Fibroblast of pulmonary artery (primary cell): Measurements from ENCODE around the gene SMIM7.
A peak's percentile ranks its signal among the peaks of the same experiment; 100 is the strongest.

ENCODE experiments used
- DNase-seq: peaks from one replicate; pipeline ENCODE4 v3.0.0-alpha.2; 2010; ENCODE audit warnings: low read depth
- H3K4me3 ChIP-seq: replicated peaks from 2 replicates; pipeline ENCODE4 v1.5.1; 2011; ENCODE audit warnings: low read depth, mild to moderate bottlenecking, control low read depth, low read length, moderate library complexity
- TF ChIP-seq, protein P1 (sequence below): IDR thresholded peaks from 2 replicates; pipeline ENCODE4 v1.5.1; 2011; ENCODE audit warnings: mild to moderate bottlenecking, control low read depth, low read length, inconsistent platforms; ENCODE audit errors: missing control alignments

SMIM7 gene

DNA sequence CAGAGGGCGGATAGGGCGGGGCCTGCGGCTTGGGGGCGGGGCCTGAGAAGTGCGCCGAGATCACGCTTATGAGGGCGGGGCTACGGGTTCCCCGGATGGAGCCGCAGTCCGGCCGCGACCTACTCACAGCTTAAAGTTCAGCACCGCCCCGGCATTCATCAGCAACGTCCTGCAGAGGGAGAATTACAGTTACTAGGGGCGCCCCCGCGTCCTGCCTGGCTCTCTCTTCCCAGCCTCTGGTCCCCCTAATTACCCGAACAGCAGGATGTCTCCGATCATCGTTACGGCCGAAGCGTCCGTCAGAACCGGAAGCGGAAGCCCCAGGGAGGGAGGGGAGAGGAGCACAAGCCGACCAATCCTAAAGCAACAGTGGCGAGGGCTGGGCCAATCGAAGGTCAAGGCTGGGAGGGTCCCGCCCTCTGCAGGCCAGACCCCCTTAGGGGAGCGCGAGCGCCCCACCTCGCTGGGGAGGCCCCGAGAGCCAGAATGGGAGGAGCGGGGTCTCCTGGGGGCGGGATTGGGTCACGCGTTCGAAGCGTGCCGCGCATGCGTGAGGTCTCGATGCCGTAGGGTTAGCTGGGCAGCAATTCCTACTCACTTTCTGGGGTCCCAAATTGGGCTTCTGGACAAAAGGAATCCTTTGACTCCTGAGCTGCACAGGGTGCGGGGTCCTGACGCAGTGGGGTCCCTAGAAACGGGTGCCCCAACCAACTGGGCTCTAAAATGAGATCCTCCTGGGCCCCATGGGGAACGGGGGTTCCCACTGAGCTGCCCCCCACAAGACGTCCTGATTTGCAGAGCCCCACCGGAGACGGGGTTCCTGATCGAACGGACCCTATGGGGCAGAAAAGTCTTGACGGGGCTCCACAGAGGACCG, at the start of gene SMIM7:
TSS of gene SMIM7 (minus strand) at position 313 of the 877 bp plus-strand sequence. CDS start at position 279, 34 bp downstream.
- DNase-seq: peak; percentile 99
- peak within 1 kb of the TSS; percentile 76 for H3K4me3 ChIP-seq
- TF ChIP-seq, protein P1, sequence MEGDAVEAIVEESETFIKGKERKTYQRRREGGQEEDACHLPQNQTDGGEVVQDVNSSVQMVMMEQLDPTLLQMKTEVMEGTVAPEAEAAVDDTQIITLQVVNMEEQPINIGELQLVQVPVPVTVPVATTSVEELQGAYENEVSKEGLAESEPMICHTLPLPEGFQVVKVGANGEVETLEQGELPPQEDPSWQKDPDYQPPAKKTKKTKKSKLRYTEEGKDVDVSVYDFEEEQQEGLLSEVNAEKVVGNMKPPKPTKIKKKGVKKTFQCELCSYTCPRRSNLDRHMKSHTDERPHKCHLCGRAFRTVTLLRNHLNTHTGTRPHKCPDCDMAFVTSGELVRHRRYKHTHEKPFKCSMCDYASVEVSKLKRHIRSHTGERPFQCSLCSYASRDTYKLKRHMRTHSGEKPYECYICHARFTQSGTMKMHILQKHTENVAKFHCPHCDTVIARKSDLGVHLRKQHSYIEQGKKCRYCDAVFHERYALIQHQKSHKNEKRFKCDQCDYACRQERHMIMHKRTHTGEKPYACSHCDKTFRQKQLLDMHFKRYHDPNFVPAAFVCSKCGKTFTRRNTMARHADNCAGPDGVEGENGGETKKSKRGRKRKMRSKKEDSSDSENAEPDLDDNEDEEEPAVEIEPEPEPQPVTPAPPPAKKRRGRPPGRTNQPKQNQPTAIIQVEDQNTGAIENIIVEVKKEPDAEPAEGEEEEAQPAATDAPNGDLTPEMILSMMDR: no peak

DNA sequence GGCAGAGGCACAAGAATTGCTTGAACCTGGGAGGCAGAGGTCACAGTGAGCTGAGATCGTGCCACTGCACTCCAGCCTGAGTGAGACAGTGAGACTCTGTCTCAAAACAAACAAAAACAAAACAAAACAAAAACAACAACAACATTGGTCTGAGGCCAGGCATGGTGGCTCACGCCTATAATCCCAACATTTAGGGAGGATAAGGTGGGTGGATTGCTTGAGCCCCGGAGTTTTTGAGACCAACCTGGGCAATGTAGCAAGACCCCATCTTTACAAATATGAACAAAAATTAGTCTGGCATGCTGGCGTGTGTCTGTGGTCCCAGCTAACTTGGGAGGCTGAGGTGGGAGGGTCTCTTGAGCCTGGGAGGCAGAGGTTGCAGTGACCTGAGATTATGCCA, 43.7 kb upstream of the SMIM7 start:
- no peak for DNase-seq
- no peak overlapping the region for H3K4me3 ChIP-seq
- TF ChIP-seq, protein P1: no peak

DNA sequence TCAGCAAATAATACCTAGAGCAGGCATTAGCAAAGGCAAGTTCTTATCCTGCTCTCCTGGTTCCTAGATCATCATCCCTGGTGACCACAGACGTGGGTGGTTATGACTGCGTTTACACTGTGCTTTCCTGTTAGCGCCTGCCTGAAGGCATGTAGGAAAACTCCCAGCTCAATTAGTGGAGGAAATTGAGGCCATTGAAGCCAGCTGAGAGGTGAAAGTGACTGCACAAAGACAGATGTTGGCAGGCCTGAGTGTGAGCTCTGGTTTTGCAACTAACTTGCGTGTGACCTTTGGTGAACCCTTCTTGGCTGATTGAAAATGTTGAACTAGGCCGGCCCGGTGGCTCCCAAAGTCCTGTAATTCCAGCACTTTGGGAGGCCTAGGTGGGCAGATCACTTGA, 42.2 kb upstream of the SMIM7 start:
- DNase-seq: peak; percentile 30

DNA sequence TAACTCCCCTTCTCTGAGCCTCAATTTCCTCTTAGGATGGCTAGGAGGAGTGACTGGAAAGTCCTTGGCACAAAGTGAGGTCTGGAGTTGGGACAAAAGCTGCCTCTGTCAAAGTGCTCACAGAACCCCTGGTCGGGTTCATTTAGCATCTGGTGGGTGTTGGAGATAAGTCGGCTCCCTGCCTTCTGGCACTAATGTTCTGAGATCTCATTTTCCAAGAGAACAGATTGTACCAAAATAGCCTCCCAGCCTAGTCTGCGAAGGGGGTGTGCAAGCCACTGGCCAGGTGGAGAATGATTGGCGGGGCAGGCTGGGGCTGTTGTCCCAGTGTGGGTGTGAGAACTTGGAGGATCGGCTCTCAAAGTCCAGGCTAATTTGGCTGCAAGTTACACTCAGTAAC, 39.0 kb upstream of the SMIM7 start:
- TF ChIP-seq, protein P1: no peak
- H3K4me3 ChIP-seq: no peak overlapping the region
- DNase-seq: peak; percentile 2

More for the DNA sequence above, 42.2 kb upstream of the SMIM7 start:
- H3K4me3 ChIP-seq: no peak overlapping the region
- TF ChIP-seq, protein P1: no peak

DNA sequence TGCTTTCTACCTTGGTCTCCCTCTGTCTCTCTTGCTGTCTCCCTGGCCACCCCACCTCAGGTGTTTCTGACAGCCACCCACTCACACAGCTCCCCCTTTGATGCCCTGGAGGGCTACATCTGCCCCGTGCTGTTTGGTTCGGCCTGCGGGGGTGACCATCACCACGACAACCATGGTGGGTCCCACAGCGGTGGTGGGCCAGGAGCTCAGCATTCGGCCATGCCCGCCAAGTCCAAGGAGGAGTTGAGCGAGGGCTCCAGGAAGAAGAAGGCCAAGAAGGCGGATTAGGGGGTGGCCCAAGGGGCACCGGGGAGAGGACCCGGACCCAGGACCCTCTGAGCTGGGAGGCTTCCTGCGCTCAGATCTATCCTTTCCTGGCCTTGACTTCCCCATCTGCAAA, 28.1 kb upstream of the SMIM7 start:
- no peak for DNase-seq
- TF ChIP-seq, protein P1: no peak
- no peak overlapping the region for H3K4me3 ChIP-seq

DNA sequence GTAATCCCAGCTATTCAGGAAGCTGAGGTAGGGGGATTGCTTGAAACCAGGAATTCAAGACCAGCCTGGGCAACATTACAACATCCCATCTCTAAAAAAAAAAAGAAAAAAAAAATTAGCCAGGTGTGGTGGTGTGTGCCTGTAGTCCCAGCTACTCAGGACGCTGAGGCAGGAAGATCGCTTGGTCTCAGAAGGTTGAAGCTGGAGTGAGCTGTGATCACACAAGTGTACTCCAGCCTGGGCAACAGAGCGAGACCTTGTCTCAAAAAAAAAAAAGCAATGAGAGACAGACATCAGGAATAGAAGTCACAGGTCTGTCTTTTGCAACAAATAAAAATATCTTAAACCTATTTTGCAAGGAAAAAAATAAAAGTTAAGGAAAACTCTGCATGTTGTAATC, 24.3 kb upstream of the SMIM7 start:
- TF ChIP-seq, protein P1: no peak
- no peak for DNase-seq
- no peak overlapping the region for H3K4me3 ChIP-seq
